ENCODE results near the gene HTR6.

Gene HTR6

GRCh38 chr1:19725606-19726005, 60.9 kb downstream of the HTR6 start:
- TF ChIP-seq CTCF (IDR thresholded peaks at IDR 0.05; ENCODE audit: extremely low read depth, missing control alignments), result no peak
- no peak for DNase-seq (ENCODE audit: low spot score)

GRCh38 chr1:19728413-19729145, 63.9 kb downstream of the HTR6 start:
- no peak for DNase-seq (ENCODE audit: low spot score)
- TF ChIP-seq CTCF (IDR thresholded peaks at IDR 0.05; ENCODE audit: extremely low read depth, missing control alignments), result no peak

- DNase-seq (ENCODE audit: low spot score), result no peak
- no peak for TF ChIP-seq CTCF (IDR thresholded peaks at IDR 0.05; ENCODE audit: extremely low read depth, missing control alignments)
Measured at GRCh38 chr1:19730232-19730631, 65.6 kb downstream of the HTR6 start.
